EH (cell line): ENCODE measurements around the gene SGCD.

Experiments
- DNase-seq: peaks from one replicate; pipeline ENCODE4 v3.0.0-alpha.2; 2015; ENCODE audit warnings: low read depth

The SGCD gene

GRCh38 chr5:156691572-156691971 lies 364.6 kb downstream of the SGCD start:
- DNase-seq, result no peak

GRCh38 chr5:156693113-156693512 lies 366.1 kb downstream of the SGCD start:
- DNase-seq, result no peak

GRCh38 chr5:156694598-156694997 lies 367.6 kb downstream of the SGCD start:
- no peak for DNase-seq

GRCh38 chr5:156695774-156696173 lies 368.8 kb downstream of the SGCD start:
- no peak for DNase-seq

- no peak for DNase-seq
Measured at GRCh38 chr5:156698323-156698722, 371.4 kb downstream of the SGCD start.

GRCh38 chr5:156699147-156699546 lies 372.2 kb downstream of the SGCD start:
- no peak for DNase-seq

- DNase-seq, result peak; percentile 0
Measured at GRCh38 chr5:156704139-156704538, 377.2 kb downstream of the SGCD start.

GRCh38 chr5:156706631-156707030 lies 379.7 kb downstream of the SGCD start:
- DNase-seq, result no peak

GRCh38 chr5:156707750-156708149 lies 380.8 kb downstream of the SGCD start:
- DNase-seq, result no peak

GRCh38 chr5:156715287-156715686 lies 388.3 kb downstream of the SGCD start:
- DNase-seq, result no peak

- no peak for DNase-seq
Measured at GRCh38 chr5:156716591-156717380, 389.8 kb downstream of the SGCD start.

GRCh38 chr5:156718985-156719384 lies 392.0 kb downstream of the SGCD start:
- no peak for DNase-seq

GRCh38 chr5:156722358-156722757 lies 395.4 kb downstream of the SGCD start:
- DNase-seq, result no peak

- no peak for DNase-seq
Measured at GRCh38 chr5:156735477-156735876, 408.5 kb downstream of the SGCD start.

GRCh38 chr5:156741516-156741915 lies 414.6 kb downstream of the SGCD start:
- no peak for DNase-seq

- no peak for DNase-seq
Measured at GRCh38 chr5:156753846-156754245, 426.9 kb downstream of the SGCD start.

GRCh38 chr5:156755421-156756087 lies 428.6 kb downstream of the SGCD start:
- DNase-seq, result peak; percentile 6

GRCh38 chr5:156758011-156758791 lies 431.2 kb downstream of the SGCD start:
- DNase-seq, result no peak

- DNase-seq, result no peak
Measured at GRCh38 chr5:156759156-156759555, 432.2 kb downstream of the SGCD start.

- no peak for DNase-seq
Measured at GRCh38 chr5:156762771-156763170, 435.8 kb downstream of the SGCD start.

GRCh38 chr5:156764176-156764971 lies 437.4 kb downstream of the SGCD start:
- DNase-seq, result no peak

- no peak for DNase-seq
Measured at GRCh38 chr5:156774273-156774672, 447.3 kb downstream of the SGCD start.
